Muscle layer of colon (tissue), 2 donors: ENCODE measurements around the gene SLC35E4.

ENCODE experiments used
- H3K27ac ChIP-seq: one replicate; pipeline ENCODE4 v1.7.0; 2013; ENCODE audit warnings: low read depth, mild to moderate bottlenecking, low read length, moderate library complexity
- H3K27me3 ChIP-seq, 2 donors: one replicate each; pipeline ENCODE4 v1.7.0; 2013; ENCODE audit warnings: low read length in 2 of 2, mild to moderate bottlenecking in 2 of 2; ENCODE audit not compliant: insufficient read depth in 2 of 2, control insufficient read depth in 1 of 2
- H3K36me3 ChIP-seq: one replicate; pipeline ENCODE4 v1.7.0; 2013; ENCODE audit warnings: mild to moderate bottlenecking, low read length; ENCODE audit not compliant: insufficient read depth
- H3K4me1 ChIP-seq: one replicate; pipeline ENCODE4 v1.7.0; 2013; ENCODE audit warnings: mild to moderate bottlenecking, low read length; ENCODE audit not compliant: insufficient read depth
- H3K4me3 ChIP-seq, 2 donors: one replicate each; pipeline ENCODE4 v1.7.0; 2013; ENCODE audit warnings: low read length in 2 of 2, low read depth in 1 of 2, mild to moderate bottlenecking in 1 of 2, moderate library complexity in 1 of 2
- H3K9ac ChIP-seq: one replicate; pipeline ENCODE4 v1.7.0; 2013; ENCODE audit warnings: low read length
- H3K9me3 ChIP-seq: one replicate; pipeline ENCODE4 v1.7.0; 2013; ENCODE audit warnings: mild to moderate bottlenecking, low read length
- donor health status: abdominal sarcoma.
- donor health status: Adenocarcinoma of cecum.

The SLC35E4 gene

DNA sequence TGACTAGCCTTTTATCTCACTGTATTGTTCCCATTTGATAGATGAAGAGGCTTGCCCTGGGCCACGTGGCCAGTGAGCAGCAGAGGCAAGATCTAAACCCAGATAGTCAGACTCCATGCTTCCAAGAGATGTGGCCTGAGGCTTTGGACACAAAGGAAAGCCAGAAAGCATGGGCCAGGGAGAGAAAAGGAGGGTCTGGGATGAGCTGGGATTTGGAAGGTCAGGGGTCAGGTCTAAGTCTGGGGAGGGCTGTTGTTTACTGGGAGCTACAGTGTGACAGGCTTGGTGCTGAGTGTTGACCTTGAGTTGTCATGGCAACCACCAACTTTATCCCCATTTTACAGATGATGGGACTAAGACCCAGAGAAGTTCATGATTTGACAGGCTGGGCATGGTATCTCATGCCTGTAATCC lies 2.1 kb downstream of the SLC35E4 start:
- Histone ChIP-seq H3K4me1 (peaks cover 26% of the 10 kb centered on the region), H3K4me3 (peak overlapping the region in 1 of 2 donors; percentile 94)

DNA sequence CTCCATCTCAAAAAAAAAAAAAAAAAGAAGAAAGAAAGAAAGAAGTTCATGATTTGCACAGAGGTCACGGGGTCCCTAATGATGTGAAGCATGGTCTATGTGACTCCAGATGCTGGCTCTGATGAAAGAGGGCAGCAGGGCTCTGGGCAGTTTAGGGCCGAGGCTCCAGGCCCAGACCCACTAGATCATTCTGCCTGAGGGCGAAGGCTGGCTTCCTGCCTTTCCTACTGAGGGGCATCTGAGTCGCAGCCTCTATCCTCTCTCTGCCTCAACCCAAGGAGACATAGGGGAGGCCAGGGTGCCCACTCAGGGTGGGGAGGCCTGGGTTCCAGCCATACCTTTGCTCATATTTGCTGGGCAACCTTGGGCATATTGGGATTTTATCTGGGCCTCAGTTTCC lies 4.8 kb downstream of the SLC35E4 start:
- Histone ChIP-seq H3K9ac (no peak overlapping the region), H3K4me1 (peaks cover 18% of the 10 kb centered on the region), H3K9me3 (no peaks in the 10 kb centered on the region), H3K36me3 (no peaks in the 10 kb centered on the region), H3K27me3 (no peaks in the 10 kb centered on the region), H3K4me3 (no peak overlapping the region), H3K27ac (no peak overlapping the region)

More for the DNA sequence above, 2.1 kb downstream of the SLC35E4 start:
- Histone ChIP-seq H3K9me3 (no peaks in the 10 kb centered on the region), H3K27me3 (no peaks in the 10 kb centered on the region), H3K27ac (no peak overlapping the region), H3K9ac (no peak overlapping the region), H3K36me3 (no peaks in the 10 kb centered on the region)

DNA sequence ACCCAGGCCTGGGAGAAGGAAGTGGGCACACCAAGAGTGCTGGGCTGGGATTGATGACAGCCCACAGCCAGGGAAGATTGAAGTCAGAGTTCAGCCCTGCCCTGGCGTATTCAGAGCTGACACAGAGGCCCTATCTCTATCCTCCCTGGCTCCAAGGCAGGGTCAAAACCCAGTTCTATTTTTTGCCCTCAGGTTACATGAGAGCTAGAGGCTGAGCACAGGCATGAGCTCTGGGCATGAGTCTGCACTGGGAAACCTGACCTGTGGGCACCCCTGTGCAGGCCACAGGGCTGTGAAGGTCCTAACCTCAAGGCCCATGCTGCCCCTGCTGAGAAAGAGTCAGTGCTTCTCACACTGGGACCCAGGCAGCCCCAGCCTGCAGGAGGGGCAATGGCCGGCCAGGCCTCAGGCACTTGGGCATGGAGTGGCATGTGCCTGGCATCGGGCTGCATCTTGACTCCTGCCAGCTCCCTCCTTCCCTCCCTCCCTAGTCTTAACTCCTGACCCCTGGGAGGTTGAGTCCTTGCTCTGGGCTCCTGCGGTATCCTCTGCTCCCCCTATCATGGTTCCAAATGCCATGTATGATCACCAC lies 5.4 kb downstream of the SLC35E4 start:
- Histone ChIP-seq H3K4me3 (no peak overlapping the region), H3K9ac (no peak overlapping the region), H3K9me3 (no peaks in the 10 kb centered on the region), H3K27ac (no peak overlapping the region), H3K36me3 (no peaks in the 10 kb centered on the region), H3K4me1 (peaks cover 18% of the 10 kb centered on the region), H3K27me3 (no peaks in the 10 kb centered on the region)

DNA sequence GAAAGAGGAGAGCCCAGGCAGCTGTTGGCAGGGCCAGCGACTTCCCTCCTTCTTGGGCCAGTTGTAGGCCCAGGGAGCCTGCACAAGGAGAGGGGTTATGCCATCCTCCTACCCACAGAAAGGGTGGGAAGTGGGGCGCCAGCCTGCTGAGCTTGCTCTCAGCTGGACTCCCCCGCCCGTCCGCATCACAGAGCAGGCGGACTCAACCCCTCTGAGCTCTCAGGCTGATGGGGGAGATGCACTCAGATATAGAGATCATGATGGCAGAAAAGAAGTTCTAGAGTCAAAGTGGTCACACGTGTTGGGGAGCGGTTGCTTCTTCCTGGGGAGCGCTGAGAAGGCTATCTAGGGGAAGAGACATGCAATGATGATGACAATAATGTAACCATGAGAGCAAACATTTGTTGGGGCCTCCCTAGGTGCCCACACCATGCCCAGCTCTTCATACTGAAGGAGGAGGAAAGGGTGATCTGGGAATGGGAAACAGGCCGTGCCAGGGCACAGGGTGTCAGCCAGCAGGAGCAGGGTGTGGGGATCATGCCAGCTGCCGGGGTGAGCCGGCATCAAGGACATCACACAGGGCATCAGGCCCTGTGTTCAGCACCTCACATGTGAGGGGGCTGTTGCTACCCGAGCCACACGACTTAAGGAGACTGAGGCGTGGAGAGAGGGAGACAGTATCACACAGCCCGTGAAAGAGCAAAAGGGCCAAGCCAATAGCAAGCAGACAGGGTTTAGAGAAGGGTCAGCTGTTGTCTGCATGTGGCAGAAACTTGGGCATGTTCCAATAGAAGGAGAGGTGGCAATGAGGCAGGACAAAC lies 7.7 kb downstream of the SLC35E4 start:
- no peak overlapping the region for H3K9ac ChIP-seq
- H3K4me1 ChIP-seq: no peaks in the 10 kb centered on the region
- no peaks in the 10 kb centered on the region for H3K36me3 ChIP-seq
- no peaks in the 10 kb centered on the region for H3K27me3 ChIP-seq
- no peak overlapping the region for H3K4me3 ChIP-seq
- H3K9me3 ChIP-seq: no peaks in the 10 kb centered on the region
- H3K27ac ChIP-seq: no peak overlapping the region

DNA sequence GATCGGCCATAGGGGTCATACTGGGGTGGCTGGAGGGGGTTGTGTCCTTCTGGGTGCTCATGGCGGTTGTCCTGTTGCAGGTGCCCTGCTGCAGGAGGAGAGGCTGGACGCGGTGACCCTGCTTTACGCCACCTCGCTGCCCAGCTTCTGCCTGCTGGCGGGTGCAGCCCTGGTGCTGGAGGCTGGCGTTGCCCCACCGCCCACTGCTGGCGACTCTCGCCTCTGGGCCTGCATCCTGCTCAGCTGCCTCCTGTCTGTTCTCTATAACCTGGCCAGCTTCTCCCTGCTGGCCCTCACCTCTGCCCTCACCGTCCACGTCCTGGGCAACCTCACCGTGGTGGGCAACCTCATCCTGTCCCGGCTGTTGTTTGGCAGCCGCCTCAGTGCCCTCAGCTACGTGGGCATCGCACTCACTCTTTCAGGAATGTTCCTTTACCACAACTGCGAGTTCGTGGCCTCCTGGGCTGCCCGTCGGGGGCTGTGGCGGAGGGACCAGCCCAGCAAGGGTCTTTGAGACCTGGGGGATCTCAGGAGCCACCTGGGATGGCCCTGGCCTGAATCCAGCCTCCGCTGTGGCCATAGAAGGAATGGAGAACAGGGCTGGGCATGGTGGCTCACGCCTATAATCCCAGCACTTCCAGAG lies 11.1 kb downstream of the SLC35E4 start:
- Histone ChIP-seq H3K4me3 (no peak overlapping the region), H3K27me3 (no peaks in the 10 kb centered on the region), H3K4me1 (no peaks in the 10 kb centered on the region), H3K9me3 (no peaks in the 10 kb centered on the region), H3K9ac (no peak overlapping the region), H3K36me3 (no peaks in the 10 kb centered on the region), H3K27ac (no peak overlapping the region)

DNA sequence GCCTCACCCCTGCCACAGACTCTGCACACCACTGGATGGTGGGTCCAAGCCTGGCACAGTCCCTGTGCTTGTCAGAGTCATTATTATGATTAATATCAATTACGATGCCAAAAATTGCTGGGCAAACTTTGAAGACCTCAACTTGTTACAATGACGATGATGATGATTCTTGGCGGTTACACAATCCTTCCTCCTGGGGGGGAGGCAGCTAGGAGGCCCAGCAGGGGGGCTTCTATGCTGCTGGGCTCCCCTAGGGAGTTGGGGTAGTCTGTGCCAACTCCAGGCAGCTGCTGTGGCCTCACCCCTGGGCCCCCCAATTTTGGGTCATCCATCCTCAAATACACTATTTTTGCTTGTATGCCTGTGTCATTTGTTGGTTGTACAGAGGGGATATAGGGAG lies 12.0 kb downstream of the SLC35E4 start:
- Histone ChIP-seq H3K9ac (no peak overlapping the region), H3K27ac (no peak overlapping the region), H3K9me3 (no peaks in the 10 kb centered on the region), H3K27me3 (no peaks in the 10 kb centered on the region), H3K36me3 (no peaks in the 10 kb centered on the region), H3K4me3 (no peak overlapping the region), H3K4me1 (no peaks in the 10 kb centered on the region)

DNA sequence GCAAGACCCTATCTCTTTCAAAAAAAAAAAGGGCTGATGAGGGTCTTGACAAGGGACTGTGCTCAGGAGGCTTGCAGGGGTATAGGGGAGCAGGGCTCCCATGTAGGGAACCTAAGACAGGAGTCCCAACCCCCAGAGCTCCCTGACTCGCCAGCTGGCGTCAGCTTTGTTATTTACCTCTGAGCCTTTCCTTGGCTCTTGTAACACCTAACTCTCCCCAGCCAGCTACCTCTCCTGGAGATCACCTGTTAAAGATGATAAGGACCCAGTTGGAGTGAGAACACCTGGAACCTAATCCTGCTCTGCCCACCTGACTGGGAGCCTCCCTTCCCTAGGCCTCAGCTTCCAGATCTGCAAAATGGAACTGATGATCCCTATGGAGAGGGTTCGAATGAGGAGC lies 13.2 kb downstream of the SLC35E4 start:
- H3K9ac ChIP-seq: no peak overlapping the region
- no peak overlapping the region for H3K4me3 ChIP-seq
- H3K36me3 ChIP-seq: no peaks in the 10 kb centered on the region
- no peaks in the 10 kb centered on the region for H3K27me3 ChIP-seq
- H3K27ac ChIP-seq: no peak overlapping the region
- no peaks in the 10 kb centered on the region for H3K9me3 ChIP-seq
- no peaks in the 10 kb centered on the region for H3K4me1 ChIP-seq

DNA sequence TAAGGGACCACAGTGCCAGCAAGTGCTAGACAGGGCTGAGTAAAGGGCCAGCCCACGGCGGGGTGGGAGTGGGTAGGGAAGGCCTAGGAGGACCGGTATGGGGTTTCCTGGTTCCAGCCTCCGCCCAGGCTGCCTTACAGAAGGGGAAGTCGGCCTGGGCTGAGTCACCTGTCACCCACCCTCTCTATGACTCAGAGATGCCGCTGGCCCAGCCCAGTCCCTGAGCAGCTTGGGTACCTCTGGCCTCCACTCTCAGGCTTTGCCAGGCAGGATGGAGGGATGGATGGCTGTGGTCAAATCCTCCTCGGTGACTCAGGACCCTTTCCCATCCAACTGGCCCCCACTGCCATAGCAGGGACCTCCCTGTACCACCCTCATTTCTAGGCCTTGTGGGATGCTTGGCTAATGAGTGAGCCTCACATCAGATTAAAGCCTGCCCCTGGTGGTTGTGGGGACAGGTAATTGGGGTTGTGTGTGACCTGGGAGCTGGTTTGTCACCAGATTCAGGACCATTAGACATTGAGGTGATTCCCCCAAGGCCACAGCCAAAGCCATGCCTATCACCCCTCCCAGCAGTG lies 13.9 kb downstream of the SLC35E4 start:
- no peaks in the 10 kb centered on the region for H3K36me3 ChIP-seq
- H3K9ac ChIP-seq: no peak overlapping the region
- H3K27me3 ChIP-seq: no peaks in the 10 kb centered on the region
- no peak overlapping the region for H3K4me3 ChIP-seq
- no peak overlapping the region for H3K27ac ChIP-seq
- H3K4me1 ChIP-seq: no peaks in the 10 kb centered on the region
- H3K9me3 ChIP-seq: no peaks in the 10 kb centered on the region

DNA sequence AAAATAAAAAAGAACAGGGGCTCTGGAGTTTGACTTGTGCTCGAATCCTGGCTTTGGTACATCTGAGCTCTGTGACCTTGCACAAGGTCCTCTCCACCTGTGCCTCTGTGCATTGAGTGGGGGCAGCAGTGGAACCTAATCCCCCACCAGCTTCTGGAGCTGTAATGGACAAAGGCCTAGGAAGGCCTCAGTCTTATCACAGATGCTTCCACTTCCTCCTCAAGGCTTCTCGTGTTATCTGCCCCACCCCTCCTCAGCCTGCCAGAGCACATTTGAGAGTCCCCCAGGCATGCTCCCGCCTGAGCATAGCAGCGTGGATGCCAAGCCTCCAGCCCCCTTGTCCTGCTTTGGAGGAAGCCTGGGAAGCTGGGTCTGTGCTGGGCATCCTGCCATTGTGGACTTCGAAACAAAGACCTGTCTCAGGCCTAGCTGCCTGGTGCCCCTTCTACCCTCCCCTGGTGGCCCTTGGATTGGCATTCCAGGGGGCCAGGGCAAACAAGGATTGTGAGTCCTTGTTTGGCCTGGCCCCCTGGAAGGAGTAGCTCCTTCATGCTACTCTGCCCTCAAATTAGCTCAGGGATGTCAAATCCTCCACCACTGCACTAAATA lies 15.0 kb downstream of the SLC35E4 start:
- H3K4me3 ChIP-seq: no peak overlapping the region
- H3K9me3 ChIP-seq: no peaks in the 10 kb centered on the region
- H3K27me3 ChIP-seq: no peaks in the 10 kb centered on the region
- no peak overlapping the region for H3K27ac ChIP-seq
- H3K36me3 ChIP-seq: no peaks in the 10 kb centered on the region
- no peak overlapping the region for H3K9ac ChIP-seq
- no peaks in the 10 kb centered on the region for H3K4me1 ChIP-seq

DNA sequence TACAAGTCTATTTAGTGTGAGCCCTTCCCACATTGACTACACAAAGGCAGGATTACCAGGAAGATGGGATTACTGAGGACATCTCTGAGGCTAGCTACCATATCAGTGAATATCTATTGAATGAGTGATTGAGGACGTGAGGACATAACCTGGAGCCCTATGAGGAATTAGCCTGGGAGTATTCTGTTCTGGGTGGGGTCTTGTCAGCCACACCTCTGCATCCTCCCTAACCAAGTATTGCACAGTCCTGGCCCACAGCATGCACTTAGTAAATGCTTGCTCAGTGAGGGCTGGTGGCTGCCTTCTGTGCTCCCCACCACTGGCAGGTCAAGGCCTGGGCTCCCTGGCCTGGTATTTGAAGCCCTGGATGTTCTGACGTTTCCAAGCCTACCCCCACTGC lies 17.3 kb downstream of the SLC35E4 start:
- H3K27ac ChIP-seq: no peak overlapping the region
- no peaks in the 10 kb centered on the region for H3K36me3 ChIP-seq
- H3K4me3 ChIP-seq: no peak overlapping the region
- no peaks in the 10 kb centered on the region for H3K27me3 ChIP-seq
- H3K4me1 ChIP-seq: no peaks in the 10 kb centered on the region
- H3K9me3 ChIP-seq: no peaks in the 10 kb centered on the region
- H3K9ac ChIP-seq: no peak overlapping the region

DNA sequence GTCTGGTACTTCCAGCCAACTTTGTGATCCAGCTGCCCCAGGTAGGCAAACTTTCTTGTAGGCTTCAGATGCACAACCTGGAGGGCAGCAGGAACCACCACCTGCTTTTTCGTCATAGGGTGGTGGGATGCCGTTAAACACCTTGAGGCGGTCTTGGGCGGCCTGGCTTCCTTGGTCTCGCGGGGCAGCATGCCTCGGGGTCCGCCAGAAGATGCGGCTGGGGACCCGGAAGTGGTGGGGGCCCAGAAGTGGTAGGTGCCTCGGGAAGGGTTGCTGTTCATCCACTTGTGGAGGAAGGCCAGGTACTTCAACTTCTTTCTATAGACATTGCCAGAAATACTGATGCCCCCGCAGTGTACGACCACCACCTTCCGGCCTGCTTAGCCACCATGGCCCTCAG lies 18.8 kb downstream of the SLC35E4 start:
- no peak overlapping the region for H3K9ac ChIP-seq
- no peaks in the 10 kb centered on the region for H3K4me1 ChIP-seq
- no peak overlapping the region for H3K27ac ChIP-seq
- H3K4me3 ChIP-seq: no peak overlapping the region
- H3K9me3 ChIP-seq: no peaks in the 10 kb centered on the region
- no peaks in the 10 kb centered on the region for H3K36me3 ChIP-seq
- no peaks in the 10 kb centered on the region for H3K27me3 ChIP-seq
